Pancreas (tissue), 10 donors: ENCODE data around the gene RGMB. TPM values are rescaled to one million over a fixed set of nuclear protein-coding genes. Genes with fewer than 3 reads are reported as not detected.
A peak's percentile ranks its signal among the peaks of the same experiment; 100 is the strongest.
"Not testable (repeated sequence)": the region's sequence is repeated elsewhere in the genome, so short reads cannot be mapped to it uniquely, and the experiment has no call there.

Experiments
- ATAC-seq, 4 donors: fragments of 200-7000 bp; cut with Tn5 transposase; one replicate each; pipeline versions ENCODE4 v1.8.0 to v1.9.1; 2020; ENCODE audit warnings: mild to moderate bottlenecking in 4 of 4, moderate library complexity in 4 of 4
- DNase-seq, 6 donors: peaks; one replicate each; pipeline ENCODE4 v3.0.0-alpha.2; 2020
- FAIRE-seq: peaks from 2 replicates; lab custom pipeline; 2012; peaks lifted over from hg19 to GRCh38; lab: Jason Lieb, UNC
- H3K27ac ChIP-seq, 4 donors: fragments of 200-600 bp; sonication (generic); 1 replicate in 3 of 4; 2 replicates in 1 of 4; pipeline versions ENCODE4 v1.5.0 to v1.8.0; 2020
- H3K27me3 ChIP-seq, 4 donors: fragments of 200-600 bp; one replicate each; pipeline ENCODE4 v1.8.0; 2021
- H3K36me3 ChIP-seq, 3 donors: fragments of 200-600 bp; sonication (generic) in 1 of 3; one replicate each; pipeline versions ENCODE4 v1.5.0 to v1.8.0; 2020 to 2021
- H3K4me1 ChIP-seq, 3 donors: fragments of 200-600 bp; one replicate each; pipeline ENCODE4 v1.8.0; 2021
- H3K4me3 ChIP-seq, 4 donors: fragments of 200-600 bp; sonication (generic) in 2 of 4; one replicate each; pipeline versions ENCODE4 v1.5.0 to v1.8.0; 2020 to 2021
- H3K9me3 ChIP-seq, 4 donors: fragments of 200-600 bp; one replicate each; pipeline ENCODE4 v1.8.0; 2021
- CTCF ChIP-seq, 4 donors: fragments of 200-600 bp; sonication (generic) in 3 of 4; IDR thresholded peaks; one replicate each; pipeline versions ENCODE4 v1.5.0 to v1.8.0; 2021; ENCODE audit warnings: antibody characterized with exemption in 4 of 4
- WGBS, 2 donors: extraction: QIAGEN DNeasy Blood & Tissue Kit; methylation state at CpG; one replicate each; pipeline ENCODE4 v1.1.7; 2013; 5-methylcytosine and 5-hydroxymethylcytosine counted together
- intact Hi-C, 3 donors: fragments of 100-400 bp; cut with DNase I; formaldehyde crosslinking; loops; one replicate each; pipeline versions ENCODE4 v1.11.1 to v1.14.2; 2022
- polyA plus RNA-seq, 2 donors: library from polyadenylated mRNA; stranded (reverse); fragments of 200-250 nt; gene quantifications; one replicate each; pipeline ENCODE4 v1.2.3, GENCODE V29; 2013
- total RNA-seq, 6 donors: library from RNA; stranded (reverse); fragmentation: NEBNext Ultra II Directional in 4 of 6; extraction: Animal tissue kit (Norgen Biotek cat#: 25700) in 4 of 6; gene quantifications; one replicate each; pipeline versions ENCODE4 v1.2.1 to v1.2.4, GENCODE V29; 2021 to 2023
- donor health status: healthy with polysubstance abuse.
- donor health status: DM: no; HTN: no; CAD: no; lungs with moderate emphysema.
- donor health status: DM: no; HTN: no; CAD: no.
- donor health status: control.
- donor health status: control.
- donor health status: Bipolar disorder and iron deficiency.
- donor health status: DM: yes; HTN: yes; CAD: no.
- donor health status: DM: no; HTN: no; CAD: no.
- donor health status: DM: no; HTN: no; CAD: no.
- donor health status: DM: yes; HTN: yes; CAD: no.

RGMB gene
- total and polyA plus RNA-seq, 8 donors = 2.7 to 15.3 (median 8.6) TPM

- no peak for ATAC-seq
- DNase-seq = no peak
- Histone ChIP-seq H3K4me3 (no peak overlapping the region), H3K4me1 (no peaks in the 10 kb centered on the region), H3K36me3 (no peaks in the 10 kb centered on the region), H3K27me3 (no peaks in the 10 kb centered on the region), H3K27ac (no peak overlapping the region), H3K9me3 (no peaks in the 10 kb centered on the region)
- no peak for FAIRE-seq
- TF ChIP-seq CTCF (IDR thresholded peaks at IDR 0.05) = no peak
- intact Hi-C loops = no loop called here
- WGBS, 2 donors = 73 to 81% methylated on average over 5 of the region's 5 CpGs
Measured at GRCh38 chr5:98742396-98743073, 30.9 kb upstream of the RGMB start.

GRCh38 chr5:98748259-98748658 lies 25.2 kb upstream of the RGMB start:
- FAIRE-seq, H3K36me3 ChIP-seq, DNase-seq, ATAC-seq, intact Hi-C loops, H3K4me3 ChIP-seq, H3K27me3 ChIP-seq, H3K9me3 ChIP-seq, H3K27ac ChIP-seq, H3K4me1 ChIP-seq: not testable (repeated sequence)
- WGBS, 2 donors = 91% methylated on average over 1 of the region's 1 CpG

GRCh38 chr5:98749046-98749445 lies 24.4 kb upstream of the RGMB start:
- FAIRE-seq (no peak), ATAC-seq (no peak), DNase-seq (no peak)
- no peak overlapping the region for H3K4me3 ChIP-seq
- no peak for TF ChIP-seq CTCF (IDR thresholded peaks at IDR 0.05)
- no peak overlapping the region for H3K27ac ChIP-seq
- no peaks in the 10 kb centered on the region for H3K9me3 ChIP-seq
- 79 to 94% methylated on average over 1 of the region's 1 CpG for WGBS, 2 donors
- no peaks in the 10 kb centered on the region for H3K4me1 ChIP-seq
- intact Hi-C loops = no loop called here
- no peaks in the 10 kb centered on the region for H3K36me3 ChIP-seq
- no peaks in the 10 kb centered on the region for H3K27me3 ChIP-seq

GRCh38 chr5:98750693-98751092 lies 22.8 kb upstream of the RGMB start:
- FAIRE-seq = no peak

GRCh38 chr5:98752331-98752730 lies 21.1 kb upstream of the RGMB start:
- intact Hi-C loops, H3K9me3 ChIP-seq, H3K27me3 ChIP-seq, H3K4me3 ChIP-seq, FAIRE-seq, H3K27ac ChIP-seq, DNase-seq, H3K4me1 ChIP-seq, ATAC-seq, H3K36me3 ChIP-seq: not testable (repeated sequence)
- WGBS, 2 donors = 77 to 89% methylated on average over 7 of the region's 7 CpGs

More at GRCh38 chr5:98750693-98751092, 22.8 kb upstream of the RGMB start:
- no peak overlapping the region for H3K27ac ChIP-seq
- DNase-seq (no peak), ATAC-seq (peak in 3 of 4 donors; percentile 35 to 55 (median 43))
- peak in 2 of 4 donors; percentile 17 to 24 for TF ChIP-seq CTCF (IDR thresholded peaks at IDR 0.05)
- H3K4me1 ChIP-seq = no peaks in the 10 kb centered on the region
- H3K36me3 ChIP-seq = no peaks in the 10 kb centered on the region
- H3K9me3 ChIP-seq = no peaks in the 10 kb centered on the region
- H3K4me3 ChIP-seq = no peak overlapping the region
- intact Hi-C loops = no loop called here
- H3K27me3 ChIP-seq = no peaks in the 10 kb centered on the region
- WGBS, 2 donors = 65 to 76% methylated on average over 4 of the region's 4 CpGs

- H3K27me3 ChIP-seq, H3K4me1 ChIP-seq, ATAC-seq, H3K9me3 ChIP-seq, H3K36me3 ChIP-seq, H3K4me3 ChIP-seq, intact Hi-C loops, H3K27ac ChIP-seq, FAIRE-seq, DNase-seq: not testable (repeated sequence)
- WGBS, 2 donors = 30 to 38% methylated on average over 1 of the region's 1 CpG
Measured at GRCh38 chr5:98752801-98753200, 20.7 kb upstream of the RGMB start.
